ENCODE data around the gene HOXB5.

HOXB5 gene

DNA sequence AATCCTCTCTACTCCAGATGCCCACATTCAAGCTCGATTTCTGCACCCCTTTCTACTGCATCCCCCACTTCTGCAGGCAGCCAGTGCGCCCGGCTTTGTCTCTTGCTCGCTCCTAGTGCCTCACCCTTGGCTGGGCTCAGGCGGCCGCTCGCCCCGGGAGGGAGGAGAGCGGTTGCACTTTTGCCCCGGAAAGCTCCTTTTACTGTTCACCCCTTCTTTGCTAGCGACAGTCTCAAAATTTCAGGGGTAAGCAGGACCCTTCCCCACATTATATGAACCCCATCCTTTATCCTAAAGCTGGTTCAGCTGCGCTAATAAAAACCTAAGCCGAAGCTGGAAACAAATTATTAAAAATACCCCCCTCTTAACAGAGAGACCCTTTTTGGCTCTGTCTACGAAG, 1.0 kb downstream of the HOXB5 start:
- TF ChIP-seq SIN3A (IDR thresholded peaks at IDR 0.05; ENCODE audit: borderline replicate concordance, insufficient read depth, low read length), result no peak
- TF ChIP-seq FOXP2 (optimal IDR thresholded peaks at IDR 0.05; ENCODE audit: borderline replicate concordance, extremely low read depth, extremely low read length, insufficient read depth), result no peak
- no peak for TF ChIP-seq POLR2AphosphoS5 (IDR thresholded peaks at IDR 0.05; ENCODE audit: low read depth, low read length)
- TF ChIP-seq, protein P1, sequence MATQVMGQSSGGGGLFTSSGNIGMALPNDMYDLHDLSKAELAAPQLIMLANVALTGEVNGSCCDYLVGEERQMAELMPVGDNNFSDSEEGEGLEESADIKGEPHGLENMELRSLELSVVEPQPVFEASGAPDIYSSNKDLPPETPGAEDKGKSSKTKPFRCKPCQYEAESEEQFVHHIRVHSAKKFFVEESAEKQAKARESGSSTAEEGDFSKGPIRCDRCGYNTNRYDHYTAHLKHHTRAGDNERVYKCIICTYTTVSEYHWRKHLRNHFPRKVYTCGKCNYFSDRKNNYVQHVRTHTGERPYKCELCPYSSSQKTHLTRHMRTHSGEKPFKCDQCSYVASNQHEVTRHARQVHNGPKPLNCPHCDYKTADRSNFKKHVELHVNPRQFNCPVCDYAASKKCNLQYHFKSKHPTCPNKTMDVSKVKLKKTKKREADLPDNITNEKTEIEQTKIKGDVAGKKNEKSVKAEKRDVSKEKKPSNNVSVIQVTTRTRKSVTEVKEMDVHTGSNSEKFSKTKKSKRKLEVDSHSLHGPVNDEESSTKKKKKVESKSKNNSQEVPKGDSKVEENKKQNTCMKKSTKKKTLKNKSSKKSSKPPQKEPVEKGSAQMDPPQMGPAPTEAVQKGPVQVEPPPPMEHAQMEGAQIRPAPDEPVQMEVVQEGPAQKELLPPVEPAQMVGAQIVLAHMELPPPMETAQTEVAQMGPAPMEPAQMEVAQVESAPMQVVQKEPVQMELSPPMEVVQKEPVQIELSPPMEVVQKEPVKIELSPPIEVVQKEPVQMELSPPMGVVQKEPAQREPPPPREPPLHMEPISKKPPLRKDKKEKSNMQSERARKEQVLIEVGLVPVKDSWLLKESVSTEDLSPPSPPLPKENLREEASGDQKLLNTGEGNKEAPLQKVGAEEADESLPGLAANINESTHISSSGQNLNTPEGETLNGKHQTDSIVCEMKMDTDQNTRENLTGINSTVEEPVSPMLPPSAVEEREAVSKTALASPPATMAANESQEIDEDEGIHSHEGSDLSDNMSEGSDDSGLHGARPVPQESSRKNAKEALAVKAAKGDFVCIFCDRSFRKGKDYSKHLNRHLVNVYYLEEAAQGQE (IDR thresholded peaks at IDR 0.05; ENCODE audit: insufficient read depth in 1 of 2, low read depth in 2 of 2, low read length in 2 of 2), result no peak
- TF ChIP-seq TAF1 (IDR thresholded peaks at IDR 0.05; ENCODE audit: borderline replicate concordance, insufficient read depth, low read length), result no peak

GRCh38 chr17:48592057-48592514, 1.5 kb downstream of the HOXB5 start:
- TF ChIP-seq TAF1 (IDR thresholded peaks at IDR 0.05; ENCODE audit: borderline replicate concordance, insufficient read depth, low read length), result no peak
- TF ChIP-seq FOXP2 (optimal IDR thresholded peaks at IDR 0.05; ENCODE audit: borderline replicate concordance, extremely low read depth, extremely low read length, insufficient read depth), result no peak
- TF ChIP-seq, protein P1 (IDR thresholded peaks at IDR 0.05; ENCODE audit: insufficient read depth in 1 of 2, low read depth in 2 of 2, low read length in 2 of 2), result no peak
- TF ChIP-seq POLR2AphosphoS5 (IDR thresholded peaks at IDR 0.05; ENCODE audit: low read depth, low read length), result no peak
- TF ChIP-seq SIN3A (IDR thresholded peaks at IDR 0.05; ENCODE audit: borderline replicate concordance, insufficient read depth, low read length), result no peak

- no peak for TF ChIP-seq TAF1 (IDR thresholded peaks at IDR 0.05; ENCODE audit: borderline replicate concordance, insufficient read depth, low read length)
- TF ChIP-seq, protein P1 (IDR thresholded peaks at IDR 0.05; ENCODE audit: insufficient read depth in 1 of 2, low read depth in 2 of 2, low read length in 2 of 2), result no peak
- TF ChIP-seq FOXP2 (optimal IDR thresholded peaks at IDR 0.05; ENCODE audit: borderline replicate concordance, extremely low read depth, extremely low read length, insufficient read depth), result no peak
- no peak for TF ChIP-seq POLR2AphosphoS5 (IDR thresholded peaks at IDR 0.05; ENCODE audit: low read depth, low read length)
- TF ChIP-seq SIN3A (IDR thresholded peaks at IDR 0.05; ENCODE audit: borderline replicate concordance, insufficient read depth, low read length), result no peak
Observed at GRCh38 chr17:48591255-48592056, 2.1 kb downstream of the HOXB5 start.

DNA sequence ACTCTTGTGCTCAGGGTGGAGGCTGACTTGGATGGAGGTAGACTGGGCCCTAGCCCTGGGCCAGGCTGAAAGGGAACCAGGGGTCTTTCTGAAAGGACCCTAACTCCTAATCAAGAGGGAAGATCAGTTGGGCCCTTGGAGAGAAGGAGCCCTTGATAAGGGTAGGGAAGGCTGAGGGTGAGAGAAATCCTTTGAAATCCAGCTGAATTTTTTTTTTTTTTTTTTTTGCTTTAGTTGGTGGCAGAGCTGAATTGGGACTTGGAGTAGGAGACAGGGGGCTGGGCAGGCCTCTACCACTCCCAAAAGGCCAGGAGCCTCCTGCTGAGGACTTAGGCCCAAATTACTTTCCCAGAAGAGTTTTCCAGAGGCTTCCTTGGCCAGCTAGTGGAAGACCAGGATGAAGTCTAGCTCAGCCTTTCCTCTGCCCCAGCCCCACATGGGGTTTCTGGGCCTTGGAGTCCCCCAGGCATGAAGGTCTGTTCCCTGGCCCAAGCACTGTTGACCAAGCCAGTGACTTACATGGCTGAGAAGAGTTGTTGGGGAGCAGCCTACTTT, 2.9 kb downstream of the HOXB5 start:
- TF ChIP-seq SIN3A (IDR thresholded peaks at IDR 0.05; ENCODE audit: borderline replicate concordance, insufficient read depth, low read length) (no peak), POLR2AphosphoS5 (IDR thresholded peaks at IDR 0.05; ENCODE audit: low read depth, low read length) (no peak), TAF1 (IDR thresholded peaks at IDR 0.05; ENCODE audit: borderline replicate concordance, insufficient read depth, low read length) (no peak), FOXP2 (optimal IDR thresholded peaks at IDR 0.05; ENCODE audit: borderline replicate concordance, extremely low read depth, extremely low read length, insufficient read depth) (no peak)
- TF ChIP-seq, protein P1 (IDR thresholded peaks at IDR 0.05; ENCODE audit: insufficient read depth in 1 of 2, low read depth in 2 of 2, low read length in 2 of 2), result no peak

Measured in PFSK-1 (cell line).